Gastrocnemius medialis (tissue), 4 donors: ENCODE measurements around the gene ETV7. TPM values are rescaled to one million over a fixed set of nuclear protein-coding genes. Genes with fewer than 3 reads are reported as not detected.

Source experiments
- ATAC-seq, 2 donors: fragments of 150-250 bp; one replicate each; pipeline ENCODE4 v1.9.1; 2016
- DNase-seq, 2 donors: peaks; one replicate each; pipeline ENCODE4 v3.0.0-alpha.2; 2019
- H3K27ac ChIP-seq, 4 donors: fragments of 200-600 bp; sonication (generic); 1 replicate in 1 of 4; 2 replicates in 3 of 4; pipeline ENCODE4 v1.5.1; 2016 to 2018; ENCODE audit warnings: mild to moderate bottlenecking in 2 of 4, moderate library complexity in 1 of 4
- H3K27me3 ChIP-seq, 3 donors: fragments of 200-600 bp; sonication (generic) in 2 of 3; 1 replicate in 1 of 3; 2 replicates in 2 of 3; pipeline versions ENCODE4 v1.5.1 to v1.6.0; 2016 to 2019; ENCODE audit warnings: mild to moderate bottlenecking in 1 of 3, moderate library complexity in 1 of 3
- H3K36me3 ChIP-seq, 2 donors: fragments of 200-600 bp; sonication (generic) in 1 of 2; one replicate each; pipeline ENCODE4 v1.5.1; 2017 to 2018
- H3K4me1 ChIP-seq, 2 donors: fragments of 200-600 bp; sonication (generic) in 1 of 2; one replicate each; pipeline ENCODE4 v1.5.1; 2016 to 2017; ENCODE audit warnings: mild to moderate bottlenecking in 2 of 2
- H3K4me3 ChIP-seq, 4 donors: fragments of 200-600 bp; sonication (generic) in 3 of 4; 1 replicate in 1 of 4; 2 replicates in 3 of 4; pipeline ENCODE4 v1.5.1; 2016 to 2019; ENCODE audit warnings: mild to moderate bottlenecking in 2 of 4
- H3K9me3 ChIP-seq, 3 donors: fragments of 200-600 bp; sonication (generic) in 2 of 3; 1 replicate in 1 of 3; 2 replicates in 2 of 3; pipeline ENCODE4 v1.5.1; 2016 to 2019
- POLR2A ChIP-seq, 2 donors: fragments of 450-650 bp; IDR thresholded peaks; one replicate each; pipeline ENCODE4 v1.6.1; 2017; ENCODE audit warnings: antibody characterized with exemption in 2 of 2, mild to moderate bottlenecking in 2 of 2, moderate library complexity in 2 of 2
- in situ Hi-C, 4 donors: fragments of 200-750 bp; cut with MboI; loops; one replicate each; pipeline versions ENCODE4 v1.15.0 to v1.8.0; 2017; ENCODE audit warnings: low sequenced_read_pairs in 4 of 4
- intact Hi-C: fragments of 100-400 bp; cut with DNase I; formaldehyde crosslinking; loops from one replicate; pipeline ENCODE4 v1.15.1; 2023; ENCODE audit warnings: low total_unique reads
- total RNA-seq, 4 donors: library from RNA; depleted of rRNA; stranded (reverse); fragments of >200 nt; gene quantifications; one replicate each; pipeline versions ENCODE4 v1.1.0 to v1.2.3, GENCODE V29; 2016
- TF ChIP-seq, protein P1 (sequence below), 5 experiments: fragments of 450-650 bp in 3 of 5; fragments of 200-600 bp in 2 of 5; sonication (generic) in 2 of 5; IDR thresholded peaks in 4 of 5; conservative IDR thresholded peaks in 1 of 5; 1 replicate in 4 of 5; 2 replicates in 1 of 5; pipeline ENCODE4 v1.5.1; 2016 to 2019; ENCODE audit warnings: antibody characterized with exemption in 5 of 5, mild to moderate bottlenecking in 3 of 5, moderate library complexity in 3 of 5

The ETV7 gene
- total RNA-seq, 4 donors from 2014 or later = not detected

DNA sequence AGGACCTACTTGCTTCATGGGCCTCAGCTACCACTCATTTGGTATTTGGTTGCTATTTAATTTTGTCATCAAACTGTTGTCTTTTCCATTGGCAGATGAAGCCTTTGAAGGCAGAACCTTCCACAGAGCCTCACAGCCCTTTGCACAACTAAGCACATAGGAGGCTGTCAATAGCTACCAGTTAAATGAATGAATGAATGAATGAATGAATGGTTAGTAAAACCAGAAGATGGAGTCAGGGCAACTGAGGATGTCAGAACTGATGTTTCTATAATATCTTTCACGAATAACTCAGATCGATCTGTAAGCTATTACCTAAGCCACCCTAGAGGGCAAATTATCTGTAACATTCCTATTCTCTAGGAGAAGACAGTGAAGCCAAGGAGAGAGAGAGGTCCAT, 69.8 kb downstream of the ETV7 start:
- Histone ChIP-seq H3K9me3 (no peaks in the 10 kb centered on the region), H3K4me3 (no peak overlapping the region), H3K27me3 (no peaks in the 10 kb centered on the region), H3K36me3 (no peaks in the 10 kb centered on the region), H3K27ac (no peak overlapping the region), H3K4me1 (no peaks in the 10 kb centered on the region)
- in situ Hi-C loops = no loop called here
- DNase-seq (no peak), ATAC-seq (no peak)
- no peak for TF ChIP-seq POLR2A (IDR thresholded peaks at IDR 0.05)
- TF ChIP-seq, protein P1, sequence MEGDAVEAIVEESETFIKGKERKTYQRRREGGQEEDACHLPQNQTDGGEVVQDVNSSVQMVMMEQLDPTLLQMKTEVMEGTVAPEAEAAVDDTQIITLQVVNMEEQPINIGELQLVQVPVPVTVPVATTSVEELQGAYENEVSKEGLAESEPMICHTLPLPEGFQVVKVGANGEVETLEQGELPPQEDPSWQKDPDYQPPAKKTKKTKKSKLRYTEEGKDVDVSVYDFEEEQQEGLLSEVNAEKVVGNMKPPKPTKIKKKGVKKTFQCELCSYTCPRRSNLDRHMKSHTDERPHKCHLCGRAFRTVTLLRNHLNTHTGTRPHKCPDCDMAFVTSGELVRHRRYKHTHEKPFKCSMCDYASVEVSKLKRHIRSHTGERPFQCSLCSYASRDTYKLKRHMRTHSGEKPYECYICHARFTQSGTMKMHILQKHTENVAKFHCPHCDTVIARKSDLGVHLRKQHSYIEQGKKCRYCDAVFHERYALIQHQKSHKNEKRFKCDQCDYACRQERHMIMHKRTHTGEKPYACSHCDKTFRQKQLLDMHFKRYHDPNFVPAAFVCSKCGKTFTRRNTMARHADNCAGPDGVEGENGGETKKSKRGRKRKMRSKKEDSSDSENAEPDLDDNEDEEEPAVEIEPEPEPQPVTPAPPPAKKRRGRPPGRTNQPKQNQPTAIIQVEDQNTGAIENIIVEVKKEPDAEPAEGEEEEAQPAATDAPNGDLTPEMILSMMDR (IDR thresholded peaks at IDR 0.05 in 4 of 5, conservative IDR thresholded peaks at IDR 0.05 in 1 of 5) = no peak
- intact Hi-C loops = loop anchor here (1.0 kb wide), 1 partner anchor 26 kb away; no protein-coding TSS in a partner anchor

Other genes with a start within 250 kb of the ETV7 start
- gene BRPF3, start 190.9 kb downstream of the ETV7 start, total RNA-seq = 10 to 100 TPM; 14.9 to 35.5 (median 28.2) TPM
- gene PNPLA1, start 117.6 kb downstream of the ETV7 start, total RNA-seq = not detected
- not detected for gene BNIP5, start 50.8 kb downstream of the ETV7 start, total RNA-seq
- gene PXT1, start 55.2 kb upstream of the ETV7 start, total RNA-seq = not detected
- 10 to 100 TPM; 28.7 to 39.7 (median 32.9) TPM for gene KCTD20, start 55.3 kb upstream of the ETV7 start, total RNA-seq
- gene STK38, start 159.8 kb upstream of the ETV7 start, total RNA-seq = 10 to 100 TPM; 10.8 to 14.8 (median 12.7) TPM
- 100 to 1,000 TPM in 1 of 4 donors, 10 to 100 TPM in 3; 66.3 to 118 (median 83.2) TPM for gene SRSF3, start 206.7 kb upstream of the ETV7 start, total RNA-seq